Activated CD8-positive, alpha-beta memory T cell treated with anti-CD3 and anti-CD28 coated beads, Interleukin-2, amount 10 ng/mL, durations not matched to agents 7 days and 5 days (primary cell): ENCODE data around the gene DCAF8L2. TPM values are rescaled to one million over a fixed set of nuclear protein-coding genes. Genes with fewer than 3 reads are reported as not detected.
"Not testable (repeated sequence)": the region's sequence is repeated elsewhere in the genome, so short reads cannot be mapped to it uniquely, and the experiment has no call there.

Source experiments
- ATAC-seq: fragments of 150-1000 bp; cut with Tn5 transposase; one replicate; pipeline ENCODE4 v1.10.0; 2021; ENCODE audit warnings: moderate library complexity
- CTCF ChIA-PET: fragments of 350-600 bp; sonication (Branson Sonifier 250); formaldehyde crosslinking; loops from one replicate; lab custom pipeline; 2021; ENCODE audit warnings: antibody characterized with exemption; lab: Charles Lee
- DNase-seq: peaks from one replicate; pipeline ENCODE4 v3.0.0-alpha.2; 2020
- H3K27ac Mint-ChIP-seq: one replicate; pipeline ENCODE4 v1.8.0; 2021; ENCODE audit warnings: mild to moderate bottlenecking, mixed read lengths
- H3K27me3 Mint-ChIP-seq: one replicate; pipeline ENCODE4 v1.8.0; 2021; ENCODE audit warnings: mixed read lengths
- H3K36me3 Mint-ChIP-seq: one replicate; pipeline ENCODE4 v1.8.0; 2021; ENCODE audit warnings: mild to moderate bottlenecking, mixed read lengths
- H3K4me1 Mint-ChIP-seq: one replicate; pipeline ENCODE4 v1.8.0; 2021; ENCODE audit warnings: mixed read lengths
- H3K4me3 Mint-ChIP-seq: one replicate; pipeline ENCODE4 v1.8.0; 2021; ENCODE audit warnings: mild to moderate bottlenecking, moderate library complexity, mixed read lengths
- H3K9me3 Mint-ChIP-seq: one replicate; pipeline ENCODE4 v1.8.0; 2022; ENCODE audit warnings: low read depth, mixed read lengths
- total RNA-seq, 2 experiments: library from RNA; stranded (reverse); gene quantifications; one replicate each; pipeline ENCODE4 v1.2.3, GENCODE V29; 2021

DCAF8L2 gene
- not detected for total RNA-seq

- CTCF ChIA-PET = no interaction called here
- Mint-ChIP-seq H3K4me1 (no peaks in the 10 kb centered on the region), H3K9me3 (peaks cover 2% of the 10 kb centered on the region), H3K27ac (no peak within 1 kb of the TSS), H3K4me3 (no peak within 1 kb of the TSS), H3K36me3 (no peaks in the 10 kb centered on the region), H3K27me3 (no peaks in the 10 kb centered on the region)
- DNase-seq (no peak), ATAC-seq (no peak)
Observed at GRCh38 chrX:27590044-27590443, at the start of gene DCAF8L2. DCAF8L2 (plus strand) TSS chrX:27590344; CDS start chrX:27746896, 156,552 bp downstream.

GRCh38 chrX:27541161-27541560 lies 49.0 kb upstream of the DCAF8L2 start:
- H3K27me3 Mint-ChIP-seq, H3K27ac Mint-ChIP-seq, ATAC-seq, DNase-seq, H3K36me3 Mint-ChIP-seq, H3K4me1 Mint-ChIP-seq, H3K4me3 Mint-ChIP-seq, H3K9me3 Mint-ChIP-seq, CTCF ChIA-PET: not testable (repeated sequence)

- ATAC-seq = no peak
- CTCF ChIA-PET = no interaction called here
- no peaks in the 10 kb centered on the region for H3K9me3 Mint-ChIP-seq
Observed at GRCh38 chrX:27548624-27549023, 41.5 kb upstream of the DCAF8L2 start.

GRCh38 chrX:27549688-27550087 lies 40.5 kb upstream of the DCAF8L2 start:
- DNase-seq = no peak
- no peaks in the 10 kb centered on the region for H3K36me3 Mint-ChIP-seq
- H3K27me3 Mint-ChIP-seq = no peaks in the 10 kb centered on the region
- H3K27ac Mint-ChIP-seq = no peak overlapping the region
- H3K9me3 Mint-ChIP-seq = no peaks in the 10 kb centered on the region
- no peak overlapping the region for H3K4me3 Mint-ChIP-seq
- no peak for ATAC-seq
- no peaks in the 10 kb centered on the region for H3K4me1 Mint-ChIP-seq
- CTCF ChIA-PET = no interaction called here

More at GRCh38 chrX:27548624-27549023, 41.5 kb upstream of the DCAF8L2 start:
- Mint-ChIP-seq H3K27ac (no peak overlapping the region), H3K4me1 (no peaks in the 10 kb centered on the region), H3K4me3 (no peak overlapping the region), H3K27me3 (no peaks in the 10 kb centered on the region), H3K36me3 (no peaks in the 10 kb centered on the region)
- no peak for DNase-seq

- CTCF ChIA-PET = no interaction called here
- Mint-ChIP-seq H3K4me1 (no peaks in the 10 kb centered on the region), H3K27me3 (no peaks in the 10 kb centered on the region), H3K36me3 (no peaks in the 10 kb centered on the region), H3K27ac (no peak overlapping the region), H3K9me3 (no peaks in the 10 kb centered on the region), H3K4me3 (no peak overlapping the region)
- no peak for ATAC-seq
- DNase-seq = no peak
Observed at GRCh38 chrX:27555514-27555913, 34.6 kb upstream of the DCAF8L2 start.

- H3K4me3 Mint-ChIP-seq = no peak overlapping the region
- H3K36me3 Mint-ChIP-seq = no peaks in the 10 kb centered on the region
- no peaks in the 10 kb centered on the region for H3K9me3 Mint-ChIP-seq
- no peaks in the 10 kb centered on the region for H3K27me3 Mint-ChIP-seq
- no peak overlapping the region for H3K27ac Mint-ChIP-seq
- CTCF ChIA-PET = no interaction called here
- no peaks in the 10 kb centered on the region for H3K4me1 Mint-ChIP-seq
- ATAC-seq (no peak), DNase-seq (no peak)
Observed at GRCh38 chrX:27565992-27566391, 24.2 kb upstream of the DCAF8L2 start.

- ATAC-seq (no peak), DNase-seq (no peak)
- no peak overlapping the region for H3K27ac Mint-ChIP-seq
- no peaks in the 10 kb centered on the region for H3K36me3 Mint-ChIP-seq
- CTCF ChIA-PET = no interaction called here
- H3K4me3 Mint-ChIP-seq = no peak overlapping the region
- no peaks in the 10 kb centered on the region for H3K9me3 Mint-ChIP-seq
- no peaks in the 10 kb centered on the region for H3K4me1 Mint-ChIP-seq
- H3K27me3 Mint-ChIP-seq = no peaks in the 10 kb centered on the region
Observed at GRCh38 chrX:27571164-27571563, 19.0 kb upstream of the DCAF8L2 start.

GRCh38 chrX:27575565-27575964 lies 14.6 kb upstream of the DCAF8L2 start:
- Mint-ChIP-seq H3K27ac (no peak overlapping the region), H3K27me3 (no peaks in the 10 kb centered on the region), H3K4me1 (no peaks in the 10 kb centered on the region), H3K9me3 (no peaks in the 10 kb centered on the region), H3K36me3 (no peaks in the 10 kb centered on the region), H3K4me3 (no peak overlapping the region)
- no peak for ATAC-seq
- DNase-seq = no peak
- CTCF ChIA-PET = no interaction called here

- H3K4me3 Mint-ChIP-seq = no peak overlapping the region
- H3K27ac Mint-ChIP-seq = no peak overlapping the region
- ATAC-seq (no peak), DNase-seq (no peak)
- no peaks in the 10 kb centered on the region for H3K36me3 Mint-ChIP-seq
- peaks cover 2% of the 10 kb centered on the region for H3K9me3 Mint-ChIP-seq
- CTCF ChIA-PET = no interaction called here
- H3K27me3 Mint-ChIP-seq = no peaks in the 10 kb centered on the region
- H3K4me1 Mint-ChIP-seq = no peaks in the 10 kb centered on the region
Observed at GRCh38 chrX:27583976-27584375, 6.2 kb upstream of the DCAF8L2 start.

- Mint-ChIP-seq H3K27me3 (no peaks in the 10 kb centered on the region), H3K4me1 (no peaks in the 10 kb centered on the region), H3K36me3 (no peaks in the 10 kb centered on the region), H3K4me3 (no peak overlapping the region), H3K9me3 (peaks cover 2% of the 10 kb centered on the region), H3K27ac (no peak overlapping the region)
- DNase-seq (no peak), ATAC-seq (no peak)
- CTCF ChIA-PET = no interaction called here
Observed at GRCh38 chrX:27591938-27592337, 1.8 kb downstream of the DCAF8L2 start.

GRCh38 chrX:27597508-27597907 lies 7.4 kb downstream of the DCAF8L2 start:
- ATAC-seq (no peak), DNase-seq (no peak)
- Mint-ChIP-seq H3K36me3 (no peaks in the 10 kb centered on the region), H3K27ac (no peak overlapping the region), H3K27me3 (no peaks in the 10 kb centered on the region), H3K4me3 (no peak overlapping the region), H3K9me3 (peaks cover 4% of the 10 kb centered on the region), H3K4me1 (no peaks in the 10 kb centered on the region)
- CTCF ChIA-PET = no interaction called here

- peaks cover 2% of the 10 kb centered on the region for H3K9me3 Mint-ChIP-seq
- no peak for ATAC-seq
- DNase-seq = no peak
- no peak overlapping the region for H3K4me3 Mint-ChIP-seq
- H3K27me3 Mint-ChIP-seq = no peaks in the 10 kb centered on the region
- no peaks in the 10 kb centered on the region for H3K4me1 Mint-ChIP-seq
- H3K36me3 Mint-ChIP-seq = no peaks in the 10 kb centered on the region
- CTCF ChIA-PET = no interaction called here
- H3K27ac Mint-ChIP-seq = no peak overlapping the region
Observed at GRCh38 chrX:27598312-27598711, 8.2 kb downstream of the DCAF8L2 start.

- DNase-seq (no peak), ATAC-seq (no peak)
- Mint-ChIP-seq H3K27me3 (no peaks in the 10 kb centered on the region), H3K36me3 (no peaks in the 10 kb centered on the region), H3K4me1 (no peaks in the 10 kb centered on the region), H3K4me3 (no peak overlapping the region), H3K27ac (no peak overlapping the region), H3K9me3 (peaks cover 2% of the 10 kb centered on the region)
- CTCF ChIA-PET = no interaction called here
Observed at GRCh38 chrX:27599928-27600327, 9.8 kb downstream of the DCAF8L2 start.

GRCh38 chrX:27600686-27601085 lies 10.5 kb downstream of the DCAF8L2 start:
- no peaks in the 10 kb centered on the region for H3K36me3 Mint-ChIP-seq
- ATAC-seq (no peak), DNase-seq (no peak)
- no peak overlapping the region for H3K27ac Mint-ChIP-seq
- H3K4me1 Mint-ChIP-seq = no peaks in the 10 kb centered on the region
- no peak overlapping the region for H3K4me3 Mint-ChIP-seq
- no peaks in the 10 kb centered on the region for H3K27me3 Mint-ChIP-seq
- CTCF ChIA-PET = no interaction called here
- H3K9me3 Mint-ChIP-seq = peaks cover 2% of the 10 kb centered on the region

- Mint-ChIP-seq H3K4me1 (no peaks in the 10 kb centered on the region), H3K36me3 (no peaks in the 10 kb centered on the region), H3K27me3 (no peaks in the 10 kb centered on the region), H3K27ac (no peak overlapping the region), H3K4me3 (no peak overlapping the region), H3K9me3 (no peaks in the 10 kb centered on the region)
- CTCF ChIA-PET = no interaction called here
- ATAC-seq (no peak), DNase-seq (no peak)
Observed at GRCh38 chrX:27608671-27609070, 18.5 kb downstream of the DCAF8L2 start.
